ENCODE data around the gene OOEP. TPM values are rescaled to one million over a fixed set of nuclear protein-coding genes. Genes with fewer than 3 reads are reported as not detected.

Gene OOEP
- total RNA-seq, 1 donor from 2014 or later = 1.2 TPM

DNA sequence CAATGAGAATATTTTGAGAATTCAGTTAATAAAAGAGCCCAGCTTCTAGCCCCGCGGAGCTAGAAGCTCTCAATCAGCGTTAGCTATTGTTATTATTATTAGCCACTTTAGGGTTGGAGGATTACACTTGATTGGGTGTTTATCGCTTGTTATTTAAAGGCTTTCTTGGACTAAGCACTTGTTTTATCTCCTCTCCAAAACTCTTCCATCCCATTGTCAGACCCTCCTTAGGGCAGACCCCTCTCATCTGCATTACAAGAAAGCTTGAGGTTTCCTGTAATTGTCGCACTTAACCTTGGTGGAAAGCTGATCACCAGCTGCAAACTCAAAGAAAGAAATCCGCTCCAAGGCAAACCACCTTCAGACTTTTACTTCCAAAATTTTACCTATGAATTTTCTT is 20.4 kb downstream of the OOEP start:
- Histone ChIP-seq H3K27me3 (peaks cover 25% of the 10 kb centered on the region), H3K36me3 (no peaks in the 10 kb centered on the region), H3K9me3 (no peaks in the 10 kb centered on the region), H3K4me3 (no peak overlapping the region), H3K27ac (no peak overlapping the region), H3K4me1 (no peaks in the 10 kb centered on the region)
- TF ChIP-seq CTCF (IDR thresholded peaks at IDR 0.05) = no peak
- DNase-seq (no peak), ATAC-seq (no peak)
- intact Hi-C loops (cut with DNase I) = no loop called here

- no peaks in the 10 kb centered on the region for H3K9me3 ChIP-seq
- intact Hi-C loops (cut with DNase I) = no loop called here
- ATAC-seq = no peak
These were observed 21.0 kb downstream of the OOEP start for GRCh38 chr6:73348550-73349204.

DNA sequence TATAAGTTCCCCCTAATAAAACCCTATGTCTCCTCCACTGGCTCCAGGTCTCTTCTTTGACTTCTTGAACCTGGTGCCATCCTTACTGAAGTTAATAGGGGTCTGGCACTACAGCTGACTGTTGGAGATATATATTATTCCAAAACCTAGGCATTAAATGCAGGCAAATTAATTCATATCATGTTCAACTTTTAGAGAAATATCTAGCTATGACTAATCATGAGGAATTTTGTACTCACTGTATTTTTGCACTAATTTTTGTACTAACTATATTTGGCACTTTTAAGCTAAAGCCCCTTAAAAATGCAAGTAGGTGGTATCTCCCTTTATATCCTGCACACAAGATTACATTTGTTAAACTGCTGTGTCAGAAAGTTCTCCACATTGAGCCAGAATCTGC is 26.5 kb downstream of the OOEP start:
- no peaks in the 10 kb centered on the region for H3K36me3 ChIP-seq
- no peak for DNase-seq
- ATAC-seq = no peak
- H3K4me3 ChIP-seq = no peak overlapping the region
- intact Hi-C loops (cut with DNase I) = no loop called here
- H3K9me3 ChIP-seq = no peaks in the 10 kb centered on the region
- H3K4me1 ChIP-seq = no peaks in the 10 kb centered on the region
- TF ChIP-seq CTCF (IDR thresholded peaks at IDR 0.05) = no peak
- H3K27ac ChIP-seq = no peak overlapping the region
- H3K27me3 ChIP-seq = peaks cover 2% of the 10 kb centered on the region

More at GRCh38 chr6:73348550-73349204, 21.0 kb downstream of the OOEP start:
- no peak for TF ChIP-seq CTCF (IDR thresholded peaks at IDR 0.05)
- Histone ChIP-seq H3K4me1 (no peaks in the 10 kb centered on the region), H3K4me3 (no peak overlapping the region), H3K27me3 (peaks cover 22% of the 10 kb centered on the region), H3K27ac (no peak overlapping the region), H3K36me3 (no peaks in the 10 kb centered on the region)
- DNase-seq = no peak

GRCh38 chr6:73342174-73342573 is 27.5 kb downstream of the OOEP start:
- no peak for TF ChIP-seq CTCF (IDR thresholded peaks at IDR 0.05)
- H3K36me3 ChIP-seq = no peaks in the 10 kb centered on the region
- DNase-seq = no peak
- H3K4me3 ChIP-seq = no peak overlapping the region
- no peaks in the 10 kb centered on the region for H3K27me3 ChIP-seq
- no peaks in the 10 kb centered on the region for H3K4me1 ChIP-seq
- intact Hi-C loops (cut with DNase I) = no loop called here
- no peak overlapping the region for H3K27ac ChIP-seq
- H3K9me3 ChIP-seq = no peaks in the 10 kb centered on the region
- no peak for ATAC-seq

GRCh38 chr6:73341335-73341734 is 28.4 kb downstream of the OOEP start:
- no peak for TF ChIP-seq CTCF (IDR thresholded peaks at IDR 0.05)
- Histone ChIP-seq H3K9me3 (no peaks in the 10 kb centered on the region), H3K4me1 (no peaks in the 10 kb centered on the region), H3K27me3 (no peaks in the 10 kb centered on the region), H3K36me3 (no peaks in the 10 kb centered on the region), H3K4me3 (no peak overlapping the region), H3K27ac (no peak overlapping the region)
- DNase-seq = no peak
- no peak for ATAC-seq
- intact Hi-C loops (cut with DNase I) = no loop called here

GRCh38 chr6:73340048-73340447 is 29.6 kb downstream of the OOEP start:
- ATAC-seq = no peak
- no peak for DNase-seq
- no peak for TF ChIP-seq CTCF (IDR thresholded peaks at IDR 0.05)

More at GRCh38 chr6:73340048-73340447, 29.6 kb downstream of the OOEP start:
- no peaks in the 10 kb centered on the region for H3K36me3 ChIP-seq
- intact Hi-C loops (cut with DNase I) = no loop called here
- no peaks in the 10 kb centered on the region for H3K9me3 ChIP-seq
- no peak overlapping the region for H3K27ac ChIP-seq
- no peak overlapping the region for H3K4me3 ChIP-seq
- H3K27me3 ChIP-seq = no peaks in the 10 kb centered on the region
- H3K4me1 ChIP-seq = no peaks in the 10 kb centered on the region
